Choroid plexus epithelial cell (primary cell): ENCODE results near the gene TMEM106C.
"Not testable (repeated sequence)": the region's sequence is repeated elsewhere in the genome, so short reads cannot be mapped to it uniquely, and the experiment has no call there.

Experiments
- DNase-seq: peaks from one replicate; pipeline ENCODE4 v3.0.0-alpha.2; 2010; ENCODE audit warnings: low read depth
- H3K4me3 ChIP-seq: 2 replicates; pipeline ENCODE4 v1.5.1; 2011; ENCODE audit warnings: low read depth, mild to moderate bottlenecking, control low read depth, low read length, moderate library complexity
- CTCF ChIP-seq: conservative IDR thresholded peaks from 2 replicates; pipeline ENCODE4 v1.5.1; 2011; ENCODE audit warnings: low read depth, mild to moderate bottlenecking, control low read depth, inconsistent platforms, low read length, moderate library complexity

Gene TMEM106C

GRCh38 chr12:47949441-47950341 lies 13.7 kb upstream of the TMEM106C start:
- peak; percentile 90 for TF ChIP-seq CTCF
- peak; percentile 83 for DNase-seq
- H3K4me3 ChIP-seq = no peak overlapping the region

- TF ChIP-seq CTCF = no peak
- no peak overlapping the region for H3K4me3 ChIP-seq
- DNase-seq = no peak
Observed at GRCh38 chr12:47950856-47951468, 12.4 kb upstream of the TMEM106C start.

GRCh38 chr12:47954058-47954457 lies 9.3 kb upstream of the TMEM106C start:
- DNase-seq = no peak
- TF ChIP-seq CTCF = no peak
- no peak overlapping the region for H3K4me3 ChIP-seq

GRCh38 chr12:47954467-47955045 lies 8.8 kb upstream of the TMEM106C start:
- no peak overlapping the region for H3K4me3 ChIP-seq
- no peak for TF ChIP-seq CTCF
- DNase-seq = no peak

GRCh38 chr12:47955059-47955458 lies 8.3 kb upstream of the TMEM106C start:
- H3K4me3 ChIP-seq = no peak overlapping the region
- DNase-seq = no peak
- TF ChIP-seq CTCF = no peak

- not testable (repeated sequence) for H3K4me3 ChIP-seq, DNase-seq
Observed at GRCh38 chr12:47957671-47958070, 5.7 kb upstream of the TMEM106C start.

- TF ChIP-seq CTCF = no peak
- H3K4me3 ChIP-seq = no peak overlapping the region
- no peak for DNase-seq
Observed at GRCh38 chr12:47962198-47962597, 1.2 kb upstream of the TMEM106C start.
